IPS-20b (cell line): ENCODE data around the gene FARP1.

Experiments
- H3K27ac ChIP-seq: one replicate; pipeline ENCODE4 v1.5.1; 2013; ENCODE audit warnings: low read length
- H3K27me3 ChIP-seq: 2 replicates; pipeline ENCODE4 v1.6.1; 2013; ENCODE audit warnings: mild to moderate bottlenecking, low read length, inconsistent platforms; ENCODE audit not compliant: insufficient read depth
- H3K36me3 ChIP-seq: 2 replicates; pipeline ENCODE4 v1.6.1; 2013; ENCODE audit warnings: low read depth, mild to moderate bottlenecking, inconsistent platforms, low read length, moderate library complexity; ENCODE audit not compliant: insufficient read depth
- H3K4me1 ChIP-seq: 2 replicates; pipeline ENCODE4 v1.6.1; 2013; ENCODE audit warnings: mild to moderate bottlenecking, control low read depth, inconsistent platforms, low read length, moderate library complexity; ENCODE audit not compliant: insufficient read depth
- H3K4me3 ChIP-seq: 2 replicates; pipeline ENCODE4 v1.5.1; 2013; ENCODE audit warnings: mild to moderate bottlenecking, low read length, inconsistent platforms
- H3K9ac ChIP-seq: 2 replicates; pipeline ENCODE4 v1.6.1; 2013; ENCODE audit warnings: low read depth, mild to moderate bottlenecking, inconsistent platforms, low read length, moderate library complexity
- H3K9me3 ChIP-seq: 2 replicates; pipeline ENCODE4 v1.6.1; 2013; ENCODE audit warnings: mild to moderate bottlenecking, low read depth, low read length, inconsistent platforms; ENCODE audit not compliant: insufficient read depth

FARP1 gene

DNA sequence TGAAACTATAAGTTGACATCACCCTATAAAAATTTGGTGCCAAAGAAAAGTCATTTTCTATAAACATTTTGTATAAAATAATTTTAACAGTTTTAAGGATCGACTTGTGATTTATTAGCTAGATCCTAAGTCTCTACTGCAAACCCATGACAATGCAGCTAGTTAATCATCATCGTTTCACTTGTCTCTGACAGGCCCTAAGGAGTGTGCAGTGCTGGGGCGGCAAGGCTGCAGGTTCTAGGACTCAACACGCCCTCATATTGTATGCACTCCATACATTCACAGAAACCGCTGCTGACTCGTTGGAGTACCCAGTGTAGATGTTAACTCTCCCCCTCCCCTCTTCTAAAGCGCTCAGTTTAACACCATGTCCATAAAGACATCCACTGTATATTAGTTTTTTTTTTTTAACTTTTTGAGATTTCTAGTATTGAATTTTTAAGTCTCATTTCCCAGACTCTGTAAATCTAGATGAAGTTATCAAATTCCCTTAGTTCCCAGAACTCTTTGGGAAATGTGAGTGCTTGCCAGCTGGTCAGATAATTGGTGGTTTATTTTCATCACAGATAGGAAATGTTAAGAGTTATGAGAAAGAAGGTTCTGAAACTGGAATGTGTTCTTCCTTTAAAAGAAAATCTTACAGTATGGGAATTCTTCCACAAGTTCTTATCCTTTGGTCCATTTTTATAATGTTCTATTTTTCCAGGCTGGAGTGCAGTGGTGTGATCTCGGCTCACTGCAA, 197.0 kb downstream of the FARP1 start:
- Histone ChIP-seq H3K4me3 (no peak overlapping the region), H3K27ac (no peak overlapping the region), H3K4me1 (peaks cover 12% of the 10 kb centered on the region; the same call in 1 of the 2 replicates), H3K36me3 (no peaks in the 10 kb centered on the region), H3K9me3 (no peaks in the 10 kb centered on the region), H3K27me3 (no peaks in the 10 kb centered on the region), H3K9ac (no peak overlapping the region)

DNA sequence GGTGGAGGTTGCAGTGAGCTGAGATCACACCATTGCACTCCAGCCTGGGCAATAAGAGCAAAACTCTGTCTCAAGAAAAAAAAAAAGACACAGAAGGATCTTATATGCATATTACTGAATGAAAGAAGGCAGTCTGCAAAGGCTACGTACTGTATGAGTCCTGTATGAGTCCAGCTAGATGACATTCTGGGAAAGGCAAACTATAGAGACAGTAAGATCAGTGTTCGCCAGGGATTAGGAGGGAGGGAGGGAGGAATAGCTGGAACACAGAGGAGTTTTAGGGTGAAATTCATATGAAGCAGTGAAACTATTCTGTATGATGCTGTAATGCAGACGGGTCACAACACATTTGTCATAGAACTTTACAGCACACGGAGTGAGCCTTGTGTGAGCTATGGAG, 200.1 kb downstream of the FARP1 start:
- Histone ChIP-seq H3K27me3 (no peaks in the 10 kb centered on the region), H3K36me3 (peaks cover 4% of the 10 kb centered on the region; the same call in 1 of the 2 replicates), H3K9me3 (no peaks in the 10 kb centered on the region), H3K27ac (no peak overlapping the region), H3K4me1 (peaks cover 12% of the 10 kb centered on the region; the same call in 1 of the 2 replicates), H3K4me3 (no peak overlapping the region), H3K9ac (no peak overlapping the region)

DNA sequence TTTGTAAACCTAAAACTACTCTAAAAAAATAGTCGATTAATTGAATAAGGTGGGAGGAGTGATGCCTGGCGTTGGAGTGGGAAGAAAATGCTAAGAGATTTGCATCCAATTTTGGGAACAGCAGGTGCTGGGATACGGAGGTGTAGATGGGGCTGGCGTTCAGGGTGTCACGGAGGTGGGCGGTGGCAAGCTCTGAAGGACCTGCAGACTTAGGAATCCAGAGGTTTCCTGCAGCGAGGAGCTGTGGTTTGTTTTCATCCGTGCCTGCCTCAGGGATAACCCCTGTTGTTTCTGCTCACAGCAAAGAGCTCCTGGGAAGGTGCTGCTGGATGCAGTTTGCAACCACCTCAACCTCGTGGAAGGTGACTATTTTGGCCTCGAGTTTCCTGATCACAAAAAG, 200.6 kb downstream of the FARP1 start:
- Histone ChIP-seq H3K27ac (no peak overlapping the region), H3K4me1 (peaks cover 12% of the 10 kb centered on the region; the same call in 1 of the 2 replicates), H3K9me3 (no peaks in the 10 kb centered on the region), H3K4me3 (no peak overlapping the region), H3K27me3 (no peaks in the 10 kb centered on the region), H3K36me3 (peaks cover 4% of the 10 kb centered on the region; the same call in 1 of the 2 replicates), H3K9ac (no peak overlapping the region)

- peaks cover 12% of the 10 kb centered on the region; the same call in 1 of the 2 replicates for H3K4me1 ChIP-seq
- peaks cover 4% of the 10 kb centered on the region; the same call in 1 of the 2 replicates for H3K36me3 ChIP-seq
- H3K4me3 ChIP-seq: no peak overlapping the region
- H3K9ac ChIP-seq: no peak overlapping the region
- H3K9me3 ChIP-seq: no peaks in the 10 kb centered on the region
- H3K27ac ChIP-seq: no peak overlapping the region
- no peaks in the 10 kb centered on the region for H3K27me3 ChIP-seq
These were observed 201.5 kb downstream of the FARP1 start for GRCh38 chr13:98344392-98344791.

- peaks cover 12% of the 10 kb centered on the region; the same call in 1 of the 2 replicates for H3K4me1 ChIP-seq
- no peaks in the 10 kb centered on the region for H3K27me3 ChIP-seq
- no peak overlapping the region for H3K27ac ChIP-seq
- no peak overlapping the region for H3K4me3 ChIP-seq
- H3K9ac ChIP-seq: no peak overlapping the region
- H3K9me3 ChIP-seq: no peaks in the 10 kb centered on the region
- H3K36me3 ChIP-seq: peaks cover 4% of the 10 kb centered on the region; the same call in 1 of the 2 replicates
These were observed 202.4 kb downstream of the FARP1 start for GRCh38 chr13:98345107-98345935.

- Histone ChIP-seq H3K4me3 (no peak overlapping the region), H3K36me3 (peaks cover 4% of the 10 kb centered on the region; the same call in 1 of the 2 replicates), H3K27me3 (no peaks in the 10 kb centered on the region), H3K9me3 (no peaks in the 10 kb centered on the region), H3K4me1 (peaks cover 12% of the 10 kb centered on the region; the same call in 1 of the 2 replicates), H3K9ac (no peak overlapping the region), H3K27ac (no peak overlapping the region)
These were observed 204.2 kb downstream of the FARP1 start for GRCh38 chr13:98346904-98347636.

GRCh38 chr13:98347756-98348155, 204.9 kb downstream of the FARP1 start:
- Histone ChIP-seq H3K36me3 (peaks cover 4% of the 10 kb centered on the region; the same call in 1 of the 2 replicates), H3K4me3 (no peak overlapping the region), H3K9ac (no peak overlapping the region), H3K9me3 (no peaks in the 10 kb centered on the region), H3K4me1 (peaks cover 12% of the 10 kb centered on the region; the same call in 1 of the 2 replicates), H3K27ac (no peak overlapping the region), H3K27me3 (no peaks in the 10 kb centered on the region)

DNA sequence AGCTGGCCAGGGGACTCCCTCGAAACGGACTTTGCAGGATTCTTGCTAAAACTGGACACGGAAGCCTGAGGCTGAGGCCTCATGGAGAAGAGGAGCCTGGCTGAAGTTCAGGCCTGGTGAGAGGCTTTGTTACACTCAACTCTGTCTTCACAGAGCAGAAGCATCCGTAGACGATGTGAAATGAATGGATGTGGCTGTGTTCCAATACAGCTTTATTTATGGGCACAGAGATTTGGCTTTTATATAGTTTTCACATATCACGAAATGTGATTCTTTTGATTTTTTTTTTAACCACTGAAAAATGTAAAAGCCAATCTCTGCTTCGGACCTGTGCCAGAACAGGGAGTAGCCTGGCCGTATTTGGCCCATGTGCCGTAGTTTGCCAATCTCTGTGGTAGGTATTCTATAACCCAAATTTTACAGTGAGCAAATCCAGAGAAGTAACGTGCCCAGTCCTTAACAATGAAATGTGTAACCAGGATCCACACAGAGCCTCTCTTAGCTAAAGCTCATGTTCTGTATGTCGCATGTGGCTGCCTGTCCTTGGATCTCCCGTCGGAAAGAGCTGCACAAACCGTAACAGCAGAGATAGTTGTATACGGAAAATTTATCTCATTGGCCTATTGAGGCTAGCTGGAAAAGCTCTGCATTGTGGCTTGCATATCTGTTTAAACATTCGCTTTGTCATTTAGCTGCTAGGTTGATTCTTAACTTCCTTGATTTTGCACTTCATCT, 205.7 kb downstream of the FARP1 start:
- H3K9ac ChIP-seq: no peak overlapping the region
- H3K9me3 ChIP-seq: no peaks in the 10 kb centered on the region
- no peak overlapping the region for H3K4me3 ChIP-seq
- H3K27ac ChIP-seq: no peak overlapping the region
- H3K36me3 ChIP-seq: peaks cover 4% of the 10 kb centered on the region; the same call in 1 of the 2 replicates
- H3K27me3 ChIP-seq: no peaks in the 10 kb centered on the region
- peaks cover 6% of the 10 kb centered on the region; the same call in 1 of the 2 replicates for H3K4me1 ChIP-seq

DNA sequence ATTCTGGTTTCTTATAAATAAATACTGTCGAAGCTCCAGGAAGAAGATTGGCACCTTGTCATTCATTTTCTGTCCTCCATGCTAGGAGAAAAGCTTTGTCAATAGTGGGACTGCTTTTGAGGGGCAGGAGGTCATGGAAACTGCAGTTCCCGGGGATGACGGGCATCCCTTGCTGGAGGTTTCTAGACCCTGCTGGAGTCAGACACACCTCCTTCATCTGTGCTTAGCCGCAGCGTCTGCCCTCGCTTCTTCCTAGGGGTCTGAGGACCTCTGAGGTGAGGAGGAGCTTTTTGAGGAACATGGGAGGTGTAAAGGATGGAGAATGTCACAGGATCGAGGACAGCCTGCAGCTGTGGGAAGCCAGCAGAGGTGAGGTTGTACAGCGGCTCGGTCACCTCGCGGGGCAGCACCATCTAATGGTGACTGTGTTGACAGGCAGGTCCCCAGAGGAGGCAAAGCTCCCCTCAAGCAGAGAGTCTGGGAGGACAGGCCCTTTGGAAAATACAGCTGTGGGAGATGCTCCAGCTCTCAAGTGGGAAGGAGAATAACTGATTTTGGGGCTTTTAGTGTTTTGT, 206.9 kb downstream of the FARP1 start:
- no peaks in the 10 kb centered on the region for H3K9me3 ChIP-seq
- H3K4me3 ChIP-seq: no peak overlapping the region
- H3K4me1 ChIP-seq: no peaks in the 10 kb centered on the region; the same call in 1 of the 2 replicates
- no peak overlapping the region for H3K9ac ChIP-seq
- peaks cover 4% of the 10 kb centered on the region; the same call in 1 of the 2 replicates for H3K36me3 ChIP-seq
- H3K27me3 ChIP-seq: no peaks in the 10 kb centered on the region
- H3K27ac ChIP-seq: no peak overlapping the region

DNA sequence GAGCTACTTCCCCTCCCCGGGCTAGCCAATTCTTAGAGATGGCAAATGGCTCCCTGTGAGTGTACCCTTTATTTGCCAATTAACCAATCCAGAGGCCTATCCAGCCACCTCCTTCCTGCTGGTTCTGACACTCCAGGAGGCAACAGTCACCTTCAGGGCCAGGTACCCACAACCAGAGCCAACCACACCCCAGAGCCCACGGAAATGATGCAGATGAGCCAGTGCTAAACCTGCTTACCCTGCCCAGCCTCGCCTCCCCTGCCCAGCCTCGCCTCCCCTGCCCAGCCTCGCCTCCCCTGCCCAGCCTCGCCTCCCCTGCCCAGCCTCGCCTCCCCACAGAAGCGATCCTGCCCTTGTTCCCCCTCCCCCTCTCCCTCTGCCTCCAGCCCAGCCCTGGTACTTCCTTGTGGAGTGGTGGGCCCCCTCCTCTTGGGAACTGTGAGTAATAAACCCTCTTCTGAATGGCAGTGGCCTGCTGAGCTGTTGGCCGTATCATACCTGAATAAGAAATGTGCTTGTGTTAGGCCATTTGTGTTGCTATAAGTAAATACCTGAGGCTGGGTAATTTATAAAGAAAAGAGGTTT, 207.9 kb downstream of the FARP1 start:
- Histone ChIP-seq H3K27ac (no peak overlapping the region), H3K4me1 (no peaks in the 10 kb centered on the region; the same call in 1 of the 2 replicates), H3K27me3 (no peaks in the 10 kb centered on the region), H3K9ac (no peak overlapping the region), H3K9me3 (no peaks in the 10 kb centered on the region), H3K4me3 (no peak overlapping the region), H3K36me3 (no peaks in the 10 kb centered on the region; the same call in 1 of the 2 replicates)
